H1 (cell line): ENCODE data around the gene BASP1. TPM values are rescaled to one million over a fixed set of nuclear protein-coding genes. Genes with fewer than 3 reads are reported as not detected.

ENCODE experiments used
- CTCF ChIA-PET: fragments of 300-600 bp; sonication (Branson Sonifier 250); formaldehyde crosslinking; loops from one replicate; lab custom pipeline; 2021; ENCODE audit not compliant: partially characterized antibody; lab: Charles Lee
- POLR2A ChIA-PET: fragments of 300-600 bp; sonication (Branson Sonifier 250); formaldehyde crosslinking; loops from one replicate; lab custom pipeline; 2021; ENCODE audit warnings: inconsistent platforms; ENCODE audit not compliant: partially characterized antibody; lab: Charles Lee
- DNase-seq, 2 experiments: peaks; one replicate each; pipeline versions ENCODE4 v3.0.0 to v3.0.0-alpha.2; 2010 to 2022; ENCODE audit warnings: low spot score in 2 of 2, low read depth in 1 of 2, mixed read lengths in 1 of 2
- FAIRE-seq: peaks from 2 replicates; lab custom pipeline; 2011; peaks lifted over from hg19 to GRCh38; lab: Jason Lieb, UNC
- H2AFZ ChIP-seq: 2 replicates; pipeline ENCODE4 v1.8.1; 2012; ENCODE audit warnings: low read length, inconsistent platforms
- H2AK5ac ChIP-seq: 2 replicates; pipeline ENCODE4 v1.6.1; 2013; ENCODE audit warnings: low read depth, low read length
- H2BK120ac ChIP-seq: replicated peaks from 2 replicates; pipeline ENCODE3; 2013; ENCODE audit warnings: low read depth, low read length, inconsistent platforms
- H2BK12ac ChIP-seq: 2 replicates; pipeline ENCODE4 v1.6.1; 2013; ENCODE audit warnings: low read depth, low read length
- H2BK15ac ChIP-seq: 2 replicates; pipeline ENCODE4 v1.6.1; 2013; ENCODE audit warnings: low read length
- H2BK20ac ChIP-seq: 2 replicates; pipeline ENCODE4 v1.6.1; 2013; ENCODE audit warnings: low read length
- H2BK5ac ChIP-seq: 2 replicates; pipeline ENCODE4 v1.6.1; 2013; ENCODE audit warnings: low read depth, low read length
- H3K14ac ChIP-seq: 2 replicates; pipeline ENCODE4 v1.6.1; 2013; ENCODE audit warnings: inconsistent platforms; ENCODE audit not compliant: insufficient read length
- H3K18ac ChIP-seq: 2 replicates; pipeline ENCODE4 v1.6.1; 2013; ENCODE audit warnings: low read length; ENCODE audit errors: extremely low read depth
- H3K23ac ChIP-seq: 2 replicates; pipeline ENCODE4 v1.6.1; 2013; ENCODE audit warnings: inconsistent platforms; ENCODE audit not compliant: insufficient read length
- H3K23me2 ChIP-seq: 2 replicates; pipeline ENCODE4 v1.6.1; 2013; ENCODE audit warnings: low read depth, low read length
- H3K27ac ChIP-seq: 2 replicates; pipeline ENCODE4 v1.6.1; 2011; ENCODE audit warnings: low read depth, low read length, inconsistent platforms
- H3K27me3 ChIP-seq, 4 experiments: replicated peaks in 1 of 4; 1 replicate in 1 of 4; 2 replicates in 3 of 4; pipeline versions ENCODE4 v1.6.1 to v1.8.1; 2011 to 2013; ENCODE audit warnings: low read length in 3 of 4, mild to moderate bottlenecking in 3 of 4, inconsistent platforms in 2 of 4, mixed read lengths in 2 of 4, moderate library complexity in 1 of 4; ENCODE audit not compliant: control insufficient read depth in 3 of 4, insufficient read depth in 3 of 4; ENCODE audit errors: extremely low read depth in 1 of 4
- H3K36me3 ChIP-seq, 4 experiments: 2 replicates each; pipeline versions ENCODE4 v1.6.1 to v1.8.1; 2011 to 2013; ENCODE audit warnings: mild to moderate bottlenecking in 4 of 4, low read length in 3 of 4, moderate library complexity in 2 of 4, control low read depth in 1 of 4, inconsistent platforms in 1 of 4; ENCODE audit not compliant: insufficient read depth in 4 of 4, control insufficient read depth in 2 of 4
- H3K4ac ChIP-seq: replicated peaks from 2 replicates; pipeline ENCODE3; 2013; ENCODE audit warnings: low read length, low read depth, mixed read lengths, inconsistent platforms; ENCODE audit not compliant: insufficient read length
- H3K4me1 ChIP-seq, 4 experiments: replicated peaks in 1 of 4; 1 replicate in 1 of 4; 2 replicates in 3 of 4; pipeline versions ENCODE4 v1.6.1 to v1.8.1; 2011 to 2013; ENCODE audit warnings: low read length in 3 of 4, inconsistent platforms in 2 of 4, mixed read lengths in 1 of 4; ENCODE audit not compliant: insufficient read depth in 4 of 4, control insufficient read depth in 3 of 4
- H3K4me2 ChIP-seq, 2 experiments: 2 replicates each; pipeline versions ENCODE4 v1.6.1 to v1.8.1; 2011 to 2013; ENCODE audit warnings: low read depth in 2 of 2, low read length in 2 of 2, control low read depth in 1 of 2, inconsistent platforms in 1 of 2, mild to moderate bottlenecking in 1 of 2; ENCODE audit not compliant: insufficient read depth in 1 of 2
- H3K4me3 ChIP-seq, 4 experiments: fragments of 200-600, 300-600 bp in 1 of 4; sonication (generic), shearing (Covaris generic), sonication (Bioruptor Twin) in 1 of 4; 2 replicates each; pipeline versions ENCODE4 v1.5.1 to v1.8.1; 2011 to 2016; ENCODE audit warnings: low read length in 4 of 4, low read depth in 3 of 4, control low read depth in 2 of 4, inconsistent platforms in 2 of 4, mild to moderate bottlenecking in 2 of 4, mixed read lengths in 1 of 4, moderate library complexity in 1 of 4; ENCODE audit not compliant: insufficient read depth in 2 of 4; ENCODE audit errors: extremely low read depth in 1 of 4
- H3K56ac ChIP-seq: replicated peaks from 2 replicates; pipeline ENCODE3; 2013; ENCODE audit warnings: low read depth, mild to moderate bottlenecking, mixed read lengths, low read length, inconsistent platforms; ENCODE audit not compliant: insufficient read length
- H3K79me1 ChIP-seq: 2 replicates; pipeline ENCODE4 v1.6.1; 2013; ENCODE audit warnings: low read depth, low read length, control low read depth
- H3K79me2 ChIP-seq, 2 experiments: 2 replicates each; pipeline versions ENCODE4 v1.6.1 to v1.8.1; 2012 to 2013; ENCODE audit warnings: low read length in 2 of 2, mild to moderate bottlenecking in 2 of 2, inconsistent platforms in 1 of 2; ENCODE audit not compliant: insufficient read depth in 2 of 2, control insufficient read depth in 1 of 2
- H3K9ac ChIP-seq, 4 experiments: replicated peaks in 1 of 4; 1 replicate in 1 of 4; 2 replicates in 3 of 4; pipeline versions ENCODE4 v1.6.1 to v1.8.1; 2011 to 2013; ENCODE audit warnings: low read depth in 3 of 4, low read length in 3 of 4, control low read depth in 2 of 4, mild to moderate bottlenecking in 2 of 4, moderate library complexity in 2 of 4, inconsistent platforms in 1 of 4; ENCODE audit errors: extremely low read depth in 1 of 4
- H3K9me3 ChIP-seq, 2 experiments: 2 replicates each; pipeline versions ENCODE4 v1.6.1 to v1.8.1; 2012 to 2013; ENCODE audit warnings: mild to moderate bottlenecking in 2 of 2, moderate library complexity in 2 of 2, control low read depth in 1 of 2, inconsistent platforms in 1 of 2, low read depth in 1 of 2, low read length in 1 of 2, mixed read lengths in 1 of 2; ENCODE audit not compliant: insufficient read depth in 2 of 2
- H4K20me1 ChIP-seq, 2 experiments: replicated peaks in 1 of 2; 2 replicates each; pipeline versions ENCODE3 to v1.8.1; 2011 to 2013; ENCODE audit warnings: inconsistent platforms in 2 of 2, low read length in 2 of 2, mild to moderate bottlenecking in 1 of 2; ENCODE audit not compliant: insufficient read depth in 2 of 2, control insufficient read depth in 1 of 2
- H4K5ac ChIP-seq: 2 replicates; pipeline ENCODE4 v1.6.1; 2013; ENCODE audit warnings: low read length, low read depth, mixed read lengths, inconsistent platforms; ENCODE audit not compliant: insufficient read length
- H4K8ac ChIP-seq: 2 replicates; pipeline ENCODE4 v1.8.0; 2013; ENCODE audit warnings: mild to moderate bottlenecking, moderate library complexity, low read length, inconsistent platforms; ENCODE audit not compliant: insufficient read depth; ENCODE audit errors: extremely low read depth
- H4K91ac ChIP-seq: replicated peaks from 2 replicates; pipeline ENCODE3; 2013; ENCODE audit warnings: low read length, mixed read lengths, inconsistent platforms; ENCODE audit not compliant: insufficient read length
- CHD1 ChIP-seq: IDR thresholded peaks from 2 replicates; pipeline ENCODE4 v1.6.1; 2012; ENCODE audit warnings: low read depth, low read length, improper control_type of control experiment
- EZH2 ChIP-seq: fragments of 200-600 bp; sonication (generic); IDR thresholded peaks from 2 replicates; pipeline ENCODE4 v1.7.1; 2012; ENCODE audit warnings: low read depth, mild to moderate bottlenecking, moderate library complexity, low read length, inconsistent platforms; ENCODE audit not compliant: severe bottlenecking
- KDM5A ChIP-seq: fragments of 200-600 bp; IDR thresholded peaks from 2 replicates; pipeline ENCODE4 v1.7.1; 2012; ENCODE audit warnings: mild to moderate bottlenecking, low read length, inconsistent platforms, mixed read lengths
- WGBS, 2 experiments: shearing (Covaris generic) in 1 of 2; methylation state at CpG; one replicate each; pipeline versions ENCODE4 v1.1.6 to v1.1.7; 2013 to 2015; ENCODE audit warnings: low lambda C conversion rate in 2 of 2, mixed read lengths in 2 of 2, inconsistent platforms in 1 of 2, low coverage in 1 of 2, missing lambda C conversion rate in 1 of 2; ENCODE audit not compliant: insufficient replicate concordance in 2 of 2, insufficient coverage in 1 of 2, insufficient read length in 1 of 2; ENCODE audit errors: extremely low coverage in 1 of 2, missing lambda C conversion rate in 1 of 2; 5-methylcytosine and 5-hydroxymethylcytosine counted together
- polyA plus RNA-seq, 7 experiments: library from polyadenylated mRNA; depleted of rRNA in 3 of 7; stranded (reverse) in 5 of 7; unstranded in 2 of 7; fragments of >200 nt in 5 of 7; fragments of 200-250 nt in 2 of 7; gene quantifications; 1 replicate in 5 of 7; 2 replicates in 1 of 7; 4 replicates in 1 of 7; pipeline versions ENCODE4 v1.2.1 to v1.2.3, GENCODE V29; 2011 to 2013; ENCODE audit warnings: missing spikeins in 2 of 7, mixed read lengths in 2 of 7
- total RNA-seq: library from RNA; stranded (reverse); fragmentation: NEBNext Ultra II Directional; extraction: Animal tissue kit (Norgen Biotek cat#: 25700); gene quantifications from 2 replicates; pipeline ENCODE4 v1.2.1, GENCODE V29; 2021
- TF ChIP-seq, protein P1 (sequence below): IDR thresholded peaks from 2 replicates; pipeline ENCODE4 v1.6.1; 2011; ENCODE audit warnings: low read length, improper control_type of control experiment

BASP1 gene
- total and polyA plus RNA-seq, 2 of the 8 experiments (the other 6 are each of a cell fraction or from before 2014, with no cell fraction given), result 95.2 to 104 TPM

DNA sequence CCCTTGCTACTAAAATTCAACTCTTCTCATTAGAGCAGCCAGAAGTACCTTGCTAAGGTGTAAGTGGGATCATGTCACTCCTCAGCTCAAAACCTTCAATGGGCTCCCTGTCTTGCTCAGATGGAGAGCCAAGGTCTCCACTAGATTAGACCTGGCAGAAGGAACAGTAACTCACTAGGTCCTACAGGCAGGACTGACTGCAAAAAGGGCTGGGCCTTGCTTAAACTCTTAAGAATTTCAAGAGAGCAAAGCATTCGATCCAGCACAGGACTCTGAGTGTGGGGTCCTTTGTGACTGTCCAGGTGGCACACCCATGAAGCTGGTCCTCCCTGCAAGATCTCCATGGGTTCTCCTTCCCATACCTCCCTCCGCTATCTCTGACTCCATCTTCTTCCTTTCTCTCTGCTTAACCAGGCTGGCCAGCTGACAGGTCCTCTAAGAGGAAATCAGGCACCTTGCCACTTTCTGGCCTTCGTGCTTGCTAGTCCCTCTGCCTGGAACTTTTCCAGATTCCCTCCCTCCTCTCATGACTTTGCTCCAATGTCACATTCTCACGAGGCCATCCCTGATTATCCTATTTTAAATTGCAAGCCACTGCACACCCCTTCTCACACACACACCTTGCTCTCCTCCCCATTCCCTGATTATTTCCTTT, 70.2 kb downstream of the BASP1 start:
- no peak overlapping the region for H4K91ac ChIP-seq
- H3K27ac ChIP-seq, result no peak overlapping the region
- no peak overlapping the region for H4K5ac ChIP-seq
- no peak overlapping the region for H3K14ac ChIP-seq
- H2BK15ac ChIP-seq, result no peak overlapping the region
- H2BK5ac ChIP-seq, result no peak overlapping the region
- no peak overlapping the region for H2AFZ ChIP-seq
- no peaks in the 10 kb centered on the region for H3K36me3 ChIP-seq
- no peak overlapping the region for H3K18ac ChIP-seq
- H4K8ac ChIP-seq, result no peak overlapping the region
- H2AK5ac ChIP-seq, result no peak overlapping the region
- no peak overlapping the region for H3K4ac ChIP-seq
- no peaks in the 10 kb centered on the region for H3K79me1 ChIP-seq
- no peaks in the 10 kb centered on the region; a peak in 1 of 4 replicates for H3K9me3 ChIP-seq
- H3K9ac ChIP-seq, result no peak overlapping the region
- H3K23ac ChIP-seq, result no peak overlapping the region
- no peaks in the 10 kb centered on the region for H3K4me1 ChIP-seq
- POLR2A ChIA-PET, result no interaction called here
- H3K56ac ChIP-seq, result no peak overlapping the region
- no peak overlapping the region for H2BK20ac ChIP-seq
- 91% methylated on average over 4 of the region's 4 CpGs; no CpG with 5 or more reads in 1 of the 2 experiments for WGBS, 2 experiments
- H2BK12ac ChIP-seq, result no peak overlapping the region
- H3K4me2 ChIP-seq, result no peak overlapping the region
- H3K23me2 ChIP-seq, result no peaks in the 10 kb centered on the region; the same call in 1 of the 2 replicates
- no peaks in the 10 kb centered on the region for H4K20me1 ChIP-seq
- FAIRE-seq (no peak), DNase-seq (no peak)
- no peaks in the 10 kb centered on the region for H3K79me2 ChIP-seq
- no peak overlapping the region for H2BK120ac ChIP-seq
- no peak overlapping the region for H3K4me3 ChIP-seq
- no peaks in the 10 kb centered on the region for H3K27me3 ChIP-seq
- CTCF ChIA-PET, result no interaction called here
- TF ChIP-seq KDM5A, result no peak
- TF ChIP-seq, protein P1, sequence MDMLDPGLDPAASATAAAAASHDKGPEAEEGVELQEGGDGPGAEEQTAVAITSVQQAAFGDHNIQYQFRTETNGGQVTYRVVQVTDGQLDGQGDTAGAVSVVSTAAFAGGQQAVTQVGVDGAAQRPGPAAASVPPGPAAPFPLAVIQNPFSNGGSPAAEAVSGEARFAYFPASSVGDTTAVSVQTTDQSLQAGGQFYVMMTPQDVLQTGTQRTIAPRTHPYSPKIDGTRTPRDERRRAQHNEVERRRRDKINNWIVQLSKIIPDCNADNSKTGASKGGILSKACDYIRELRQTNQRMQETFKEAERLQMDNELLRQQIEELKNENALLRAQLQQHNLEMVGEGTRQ, result no peak
- TF ChIP-seq EZH2, result no peak
- no peak for TF ChIP-seq CHD1
